Kidney epithelial cell (primary cell): ENCODE data around the gene ACTR3C. TPM values are rescaled to one million over a fixed set of nuclear protein-coding genes. Genes with fewer than 3 reads are reported as not detected.

Source experiments
- DNase-seq: peaks from one replicate; pipeline ENCODE4 v3.0.0-alpha.2; 2010; ENCODE audit warnings: low read depth
- H3K27me3 ChIP-seq: 2 replicates; pipeline ENCODE4 v1.6.0; 2011; ENCODE audit warnings: low read length; ENCODE audit not compliant: control insufficient read depth, insufficient read depth
- H3K36me3 ChIP-seq: 2 replicates; pipeline ENCODE4 v1.5.1; 2011; ENCODE audit warnings: low read length; ENCODE audit not compliant: control insufficient read depth, insufficient read depth
- H3K4me3 ChIP-seq: 2 replicates; pipeline ENCODE4 v1.5.1; 2011; ENCODE audit warnings: low read depth, mild to moderate bottlenecking, control low read depth, low read length
- total RNA-seq: library from RNA; depleted of rRNA; stranded (reverse); fragments of >200 nt; gene quantifications from 2 replicates; pipeline ENCODE4 v1.2.3, GENCODE V29; 2015
- TF ChIP-seq, protein P1 (sequence below): IDR thresholded peaks from 2 replicates; pipeline ENCODE4 v1.5.1; 2011; ENCODE audit warnings: mild to moderate bottlenecking, moderate library complexity, low read length, control low read depth, inconsistent platforms; ENCODE audit not compliant: insufficient read depth, poor library complexity, severe bottlenecking

Gene ACTR3C
- total RNA-seq, 1 donor from 2014 or later = 3.3 TPM

- DNase-seq = no peak
- TF ChIP-seq, protein P1, sequence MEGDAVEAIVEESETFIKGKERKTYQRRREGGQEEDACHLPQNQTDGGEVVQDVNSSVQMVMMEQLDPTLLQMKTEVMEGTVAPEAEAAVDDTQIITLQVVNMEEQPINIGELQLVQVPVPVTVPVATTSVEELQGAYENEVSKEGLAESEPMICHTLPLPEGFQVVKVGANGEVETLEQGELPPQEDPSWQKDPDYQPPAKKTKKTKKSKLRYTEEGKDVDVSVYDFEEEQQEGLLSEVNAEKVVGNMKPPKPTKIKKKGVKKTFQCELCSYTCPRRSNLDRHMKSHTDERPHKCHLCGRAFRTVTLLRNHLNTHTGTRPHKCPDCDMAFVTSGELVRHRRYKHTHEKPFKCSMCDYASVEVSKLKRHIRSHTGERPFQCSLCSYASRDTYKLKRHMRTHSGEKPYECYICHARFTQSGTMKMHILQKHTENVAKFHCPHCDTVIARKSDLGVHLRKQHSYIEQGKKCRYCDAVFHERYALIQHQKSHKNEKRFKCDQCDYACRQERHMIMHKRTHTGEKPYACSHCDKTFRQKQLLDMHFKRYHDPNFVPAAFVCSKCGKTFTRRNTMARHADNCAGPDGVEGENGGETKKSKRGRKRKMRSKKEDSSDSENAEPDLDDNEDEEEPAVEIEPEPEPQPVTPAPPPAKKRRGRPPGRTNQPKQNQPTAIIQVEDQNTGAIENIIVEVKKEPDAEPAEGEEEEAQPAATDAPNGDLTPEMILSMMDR = no peak
- no peaks in the 10 kb centered on the region for H3K27me3 ChIP-seq
- H3K4me3 ChIP-seq = no peak overlapping the region
- H3K36me3 ChIP-seq = no peaks in the 10 kb centered on the region
These were observed 6.2 kb upstream of the ACTR3C start for GRCh38 chr7:150329331-150330120.

- H3K36me3 ChIP-seq = no peaks in the 10 kb centered on the region
- TF ChIP-seq, protein P1 = no peak
- no peak for DNase-seq
These were observed 4.0 kb upstream of the ACTR3C start for GRCh38 chr7:150327308-150327707.

GRCh38 chr7:150326657-150327268, 3.4 kb upstream of the ACTR3C start:
- H3K4me3 ChIP-seq = no peak overlapping the region
- no peaks in the 10 kb centered on the region for H3K36me3 ChIP-seq
- no peak for DNase-seq
- TF ChIP-seq, protein P1 = no peak
- no peaks in the 10 kb centered on the region for H3K27me3 ChIP-seq

More at GRCh38 chr7:150327308-150327707, 4.0 kb upstream of the ACTR3C start:
- no peaks in the 10 kb centered on the region for H3K27me3 ChIP-seq
- H3K4me3 ChIP-seq = no peak overlapping the region

GRCh38 chr7:150325901-150326300, 2.6 kb upstream of the ACTR3C start:
- H3K4me3 ChIP-seq = no peak overlapping the region
- H3K36me3 ChIP-seq = no peaks in the 10 kb centered on the region
- TF ChIP-seq, protein P1 = no peak
- DNase-seq = no peak
- H3K27me3 ChIP-seq = no peaks in the 10 kb centered on the region

GRCh38 chr7:150325110-150325611, 1.8 kb upstream of the ACTR3C start:
- no peaks in the 10 kb centered on the region for H3K36me3 ChIP-seq
- no peaks in the 10 kb centered on the region for H3K27me3 ChIP-seq
- DNase-seq = no peak
- H3K4me3 ChIP-seq = no peak overlapping the region
- TF ChIP-seq, protein P1 = no peak
